ENCODE measurements around the gene CARMIL3.

DNA sequence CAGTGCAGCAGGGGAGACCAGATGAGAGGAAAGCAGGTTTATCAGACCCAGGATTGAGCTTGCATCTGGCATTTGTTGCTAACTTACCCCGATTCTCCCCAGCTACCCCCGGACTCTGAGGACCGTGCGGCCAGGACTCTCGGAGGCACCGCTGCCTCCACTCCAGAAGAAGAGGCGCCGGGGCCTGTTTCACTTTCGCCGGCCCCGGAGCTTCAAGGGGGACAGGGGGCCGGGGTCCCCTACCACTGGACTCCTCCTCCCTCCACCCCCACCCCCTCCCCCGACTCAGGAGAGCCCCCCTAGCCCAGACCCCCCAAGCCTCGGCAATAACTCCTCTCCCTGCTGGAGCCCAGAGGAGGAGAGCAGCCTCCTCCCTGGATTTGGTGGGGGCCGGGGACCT is 13.0 kb downstream of the CARMIL3 start:
- TF ChIP-seq POLR2AphosphoS5 (IDR thresholded peaks at IDR 0.05; ENCODE audit: low read depth) (no peak), EZH2 (IDR thresholded peaks at IDR 0.05; ENCODE audit: low read depth, unreplicated experiment) (no peak), EZH2phosphoT487 (IDR thresholded peaks at IDR 0.05; ENCODE audit: unreplicated experiment) (no peak)
- TF ChIP-seq, protein P1, sequence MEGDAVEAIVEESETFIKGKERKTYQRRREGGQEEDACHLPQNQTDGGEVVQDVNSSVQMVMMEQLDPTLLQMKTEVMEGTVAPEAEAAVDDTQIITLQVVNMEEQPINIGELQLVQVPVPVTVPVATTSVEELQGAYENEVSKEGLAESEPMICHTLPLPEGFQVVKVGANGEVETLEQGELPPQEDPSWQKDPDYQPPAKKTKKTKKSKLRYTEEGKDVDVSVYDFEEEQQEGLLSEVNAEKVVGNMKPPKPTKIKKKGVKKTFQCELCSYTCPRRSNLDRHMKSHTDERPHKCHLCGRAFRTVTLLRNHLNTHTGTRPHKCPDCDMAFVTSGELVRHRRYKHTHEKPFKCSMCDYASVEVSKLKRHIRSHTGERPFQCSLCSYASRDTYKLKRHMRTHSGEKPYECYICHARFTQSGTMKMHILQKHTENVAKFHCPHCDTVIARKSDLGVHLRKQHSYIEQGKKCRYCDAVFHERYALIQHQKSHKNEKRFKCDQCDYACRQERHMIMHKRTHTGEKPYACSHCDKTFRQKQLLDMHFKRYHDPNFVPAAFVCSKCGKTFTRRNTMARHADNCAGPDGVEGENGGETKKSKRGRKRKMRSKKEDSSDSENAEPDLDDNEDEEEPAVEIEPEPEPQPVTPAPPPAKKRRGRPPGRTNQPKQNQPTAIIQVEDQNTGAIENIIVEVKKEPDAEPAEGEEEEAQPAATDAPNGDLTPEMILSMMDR (conservative IDR thresholded peaks at IDR 0.05; ENCODE audit: low read depth in 2 of 2) = no peak
